Measurements from ENCODE around the gene NT5C3B. TPM values are rescaled to one million over a fixed set of nuclear protein-coding genes. Genes with fewer than 3 reads are reported as not detected.
A peak's percentile ranks its signal among the peaks of the same experiment; 100 is the strongest.

Gene NT5C3B
- total and polyA plus RNA-seq, 2 donors (not counting 1 experiment from before 2014, with no cell fraction given) = 49.6 to 50.1 TPM

DNA sequence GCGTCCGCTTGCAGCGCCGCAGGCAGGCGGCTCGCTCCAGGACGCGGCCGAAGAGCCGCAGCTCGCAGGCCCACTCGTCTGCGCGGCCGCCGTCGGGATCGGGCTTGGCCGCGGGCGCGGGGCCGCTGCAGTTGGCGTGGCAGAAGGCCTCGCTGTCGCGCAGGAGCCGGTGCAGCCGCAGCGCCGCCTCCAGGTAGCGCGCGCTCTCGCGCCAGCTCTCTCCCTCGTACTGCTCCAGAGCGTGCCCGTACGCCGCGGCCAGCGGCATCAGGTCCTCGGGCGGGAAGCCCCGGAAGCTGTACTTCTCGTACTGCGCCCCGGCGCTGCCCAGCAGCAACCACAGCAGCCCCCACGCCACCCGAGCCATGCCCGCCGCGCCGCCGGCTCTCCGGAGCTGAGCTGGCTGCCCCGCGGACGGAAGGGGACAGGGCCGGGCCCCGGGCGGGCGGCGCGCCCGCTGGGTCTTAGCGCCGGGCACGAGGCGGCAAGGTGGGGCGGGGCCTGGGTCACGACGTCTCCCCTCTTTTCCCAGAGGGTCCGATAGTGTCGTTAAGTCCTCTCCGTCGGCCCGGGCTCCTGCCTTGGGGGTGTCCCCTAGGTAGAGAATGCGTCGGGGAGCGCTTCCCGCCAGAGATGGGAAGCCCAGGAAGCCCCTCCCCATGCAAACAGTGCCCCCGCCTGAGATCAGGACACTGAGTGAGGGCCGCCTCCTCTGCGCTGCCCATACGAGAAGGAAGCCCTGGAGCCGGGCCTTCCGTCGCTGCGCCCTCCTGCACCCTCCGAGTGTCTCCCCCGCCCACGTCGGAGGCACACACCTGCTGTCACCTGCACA, 24.3 kb downstream of the NT5C3B start, which contains the start of gene P3H4:
P3H4 (minus strand) TSS at position 401 of the 832 bp plus-strand sequence; CDS start at position 367, 34 bp downstream.
- no peaks in the 10 kb centered on the region for H3K79me2 ChIP-seq (ENCODE audit: control insufficient read depth, insufficient read depth, low read length)
- H3K27ac Mint-ChIP-seq = peak within 1 kb of the TSS; percentile 83
- peaks cover 6% of the 10 kb centered on the region for H3K27me3 Mint-ChIP-seq
- ChIA-PET CTCF (interaction anchor here (0.8 to 3.3 kb wide), 18 partner anchors 8 to 120 kb away, joined by 3 to 27 read pairs (median 4); partner anchors contain the start of genes ACLY, JUP, KLHL10 and ODAD4), POLR2A (no interaction called here)
- H3K9ac ChIP-seq (ENCODE audit: low read length) = peak within 1 kb of the TSS; percentile 78
- H3K4me3 Mint-ChIP-seq = peak within 1 kb of the TSS; percentile 96
- ATAC-seq (ENCODE audit: low read depth) (peak; percentile 91), DNase-seq (peak; percentile 88)
- peaks cover 0 to 25% (median 5%) of the 10 kb centered on the region in 4 experiments for H3K27me3 ChIP-seq (replicated peaks in 1 of 4; ENCODE audit: control extremely low read depth in 1 of 4, control insufficient read depth in 3 of 4, insufficient read depth in 4 of 4, low read length in 3 of 4)
- H3K4me3 ChIP-seq (ENCODE audit: control extremely low read depth in 1 of 5, extremely low read depth in 1 of 5, insufficient read depth in 1 of 5, low read depth in 2 of 5, low read length in 4 of 5) = peak within 1 kb of the TSS; percentile 23 to 85 (median 60)
- no peaks in the 10 kb centered on the region for H3K9me3 Mint-ChIP-seq (ENCODE audit: insufficient read depth)
- peaks cover 20% of the 10 kb centered on the region in 2 donors for H3K4me1 ChIP-seq (ENCODE audit: control insufficient read depth in 2 of 2, insufficient read depth in 2 of 2, low read length in 2 of 2)
- intact Hi-C loops (cut with micrococcal nuclease) = loop anchor here (1.0 to 2.0 kb wide), 5 partner anchors 10 to 73 kb away; partner anchors contain the start of genes JUP, KLHL11 and NT5C3B
- TF ChIP-seq EZH2 (IDR thresholded peaks at IDR 0.05; ENCODE audit: borderline replicate concordance, insufficient read depth, low read depth, low read length, poor library complexity, severe bottlenecking) = no peak
- TF ChIP-seq, protein P1, sequence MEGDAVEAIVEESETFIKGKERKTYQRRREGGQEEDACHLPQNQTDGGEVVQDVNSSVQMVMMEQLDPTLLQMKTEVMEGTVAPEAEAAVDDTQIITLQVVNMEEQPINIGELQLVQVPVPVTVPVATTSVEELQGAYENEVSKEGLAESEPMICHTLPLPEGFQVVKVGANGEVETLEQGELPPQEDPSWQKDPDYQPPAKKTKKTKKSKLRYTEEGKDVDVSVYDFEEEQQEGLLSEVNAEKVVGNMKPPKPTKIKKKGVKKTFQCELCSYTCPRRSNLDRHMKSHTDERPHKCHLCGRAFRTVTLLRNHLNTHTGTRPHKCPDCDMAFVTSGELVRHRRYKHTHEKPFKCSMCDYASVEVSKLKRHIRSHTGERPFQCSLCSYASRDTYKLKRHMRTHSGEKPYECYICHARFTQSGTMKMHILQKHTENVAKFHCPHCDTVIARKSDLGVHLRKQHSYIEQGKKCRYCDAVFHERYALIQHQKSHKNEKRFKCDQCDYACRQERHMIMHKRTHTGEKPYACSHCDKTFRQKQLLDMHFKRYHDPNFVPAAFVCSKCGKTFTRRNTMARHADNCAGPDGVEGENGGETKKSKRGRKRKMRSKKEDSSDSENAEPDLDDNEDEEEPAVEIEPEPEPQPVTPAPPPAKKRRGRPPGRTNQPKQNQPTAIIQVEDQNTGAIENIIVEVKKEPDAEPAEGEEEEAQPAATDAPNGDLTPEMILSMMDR (IDR thresholded peaks at IDR 0.05) = peak; percentile 82
- peaks cover 19% of the 10 kb centered on the region for H3K4me1 Mint-ChIP-seq
- WGBS (ENCODE audit: insufficient coverage) = under 1% methylated on average over 93 of the region's 96 CpGs
- no peaks in the 10 kb centered on the region for H4K20me1 ChIP-seq (ENCODE audit: control insufficient read depth, insufficient read depth, low read length, poor library complexity, severe bottlenecking)
- peak within 1 kb of the TSS; percentile 93 for H2AFZ ChIP-seq (ENCODE audit: insufficient read depth, low read depth, low read length, poor library complexity, severe bottlenecking)
- H3K36me3 ChIP-seq (replicated peaks in 1 of 2; ENCODE audit: control extremely low read depth in 1 of 2, control insufficient read depth in 1 of 2, extremely low read depth in 1 of 2, insufficient read depth in 2 of 2, low read length in 1 of 2) = no peaks in the 10 kb centered on the region
- H3K27ac ChIP-seq (ENCODE audit: low read length in 2 of 2) = no peak within 1 kb of the TSS
- H3K9me3 ChIP-seq (ENCODE audit: control extremely low read depth in 1 of 3, control insufficient read depth in 2 of 3, insufficient read depth in 1 of 3, low read length in 2 of 3) = no peaks in the 10 kb centered on the region
- H3K4me2 ChIP-seq (replicated peaks; ENCODE audit: low read depth, low read length, poor library complexity, severe bottlenecking) = peak within 1 kb of the TSS; percentile 88
